ENCODE measurements around the gene ANKRD44.

GRCh38 chr2:197108758-197109157 lies 201.8 kb downstream of the ANKRD44 start:
- TF ChIP-seq CTCF (IDR thresholded peaks at IDR 0.05) (no peak), POLR2A (IDR thresholded peaks at IDR 0.05) (no peak)
